ENCODE data around the gene ITIH5. TPM values are rescaled to one million over a fixed set of nuclear protein-coding genes. Genes with fewer than 3 reads are reported as not detected.
"Not testable (repeated sequence)": the region's sequence is repeated elsewhere in the genome, so short reads cannot be mapped to it uniquely, and the experiment has no call there.

Gene ITIH5
- polyA plus RNA-seq, 3 donors = not detected

DNA sequence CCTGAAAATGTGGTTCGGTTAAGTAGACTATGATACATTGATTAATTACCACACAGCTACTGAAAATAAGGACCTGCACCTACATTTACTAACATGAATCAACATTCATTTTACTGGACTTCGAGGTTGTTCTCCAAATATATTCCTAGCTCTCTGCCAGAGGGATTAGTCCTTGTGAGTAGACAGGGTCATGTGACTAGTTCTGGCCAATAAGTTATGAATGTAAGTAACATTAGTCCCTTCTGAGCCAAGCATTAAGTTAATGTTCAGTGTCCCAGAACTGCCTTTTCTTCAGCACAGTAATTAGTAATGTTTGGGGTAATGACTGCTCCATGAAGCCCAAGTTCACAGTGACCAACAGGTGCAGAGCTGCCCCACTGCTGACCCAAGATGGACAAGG, 9.2 kb downstream of the ITIH5 start:
- Histone ChIP-seq H3K4me3 (replicated peaks in 1 of 3; ENCODE audit: low read depth in 2 of 3, low read length in 3 of 3) (no peak overlapping the region), H3K27ac (ENCODE audit: low read depth in 1 of 2, low read length in 2 of 2) (no peak overlapping the region), H3K36me3 (replicated peaks in 1 of 2; ENCODE audit: control insufficient read depth in 1 of 2, insufficient read depth in 2 of 2, low read length in 2 of 2) (no peaks in the 10 kb centered on the region), H3K4me2 (replicated peaks; ENCODE audit: extremely low read depth, low read length, poor library complexity, severe bottlenecking) (no peak overlapping the region), H3K27me3 (ENCODE audit: control insufficient read depth in 2 of 2, insufficient read depth in 2 of 2, low read length in 2 of 2) (peaks cover 6 to 20% of the 10 kb centered on the region in 2 donors), H4K20me1 (ENCODE audit: insufficient read depth, low read length) (no peaks in the 10 kb centered on the region), H3K9me3 (replicated peaks in 1 of 2; ENCODE audit: control insufficient read depth in 1 of 2, insufficient read depth in 1 of 2, low read length in 2 of 2) (no peaks in the 10 kb centered on the region), H3K4me1 (ENCODE audit: control insufficient read depth in 1 of 2, insufficient read depth in 2 of 2, low read length in 2 of 2) (no peaks in the 10 kb centered on the region), H3K79me2 (ENCODE audit: insufficient read depth, low read length) (no peaks in the 10 kb centered on the region), H2AFZ (ENCODE audit: insufficient read depth, low read depth, low read length, poor library complexity, severe bottlenecking) (no peak overlapping the region), H3K9ac (ENCODE audit: insufficient read depth, low read length, poor library complexity, severe bottlenecking) (no peak overlapping the region)
- no CpG with 5 or more reads among the region's 2 CpGs for WGBS (ENCODE audit: insufficient coverage)
- Mint-ChIP-seq H3K4me3 (no peak overlapping the region), H3K9me3 (peaks cover 0 to 3% (median 0%) of the 10 kb centered on the region in 7 donors), H3K27me3 (ENCODE audit: low read depth in 3 of 3) (peaks cover 6 to 34% (median 18%) of the 10 kb centered on the region in 3 donors), H3K36me3 (no peaks in the 10 kb centered on the region), H3K27ac (no peak overlapping the region), H3K4me1 (no peaks in the 10 kb centered on the region)
- intact Hi-C loops (cut with micrococcal nuclease) = no loop called here
- DNase-seq = no peak
- TF ChIP-seq, protein P1, sequence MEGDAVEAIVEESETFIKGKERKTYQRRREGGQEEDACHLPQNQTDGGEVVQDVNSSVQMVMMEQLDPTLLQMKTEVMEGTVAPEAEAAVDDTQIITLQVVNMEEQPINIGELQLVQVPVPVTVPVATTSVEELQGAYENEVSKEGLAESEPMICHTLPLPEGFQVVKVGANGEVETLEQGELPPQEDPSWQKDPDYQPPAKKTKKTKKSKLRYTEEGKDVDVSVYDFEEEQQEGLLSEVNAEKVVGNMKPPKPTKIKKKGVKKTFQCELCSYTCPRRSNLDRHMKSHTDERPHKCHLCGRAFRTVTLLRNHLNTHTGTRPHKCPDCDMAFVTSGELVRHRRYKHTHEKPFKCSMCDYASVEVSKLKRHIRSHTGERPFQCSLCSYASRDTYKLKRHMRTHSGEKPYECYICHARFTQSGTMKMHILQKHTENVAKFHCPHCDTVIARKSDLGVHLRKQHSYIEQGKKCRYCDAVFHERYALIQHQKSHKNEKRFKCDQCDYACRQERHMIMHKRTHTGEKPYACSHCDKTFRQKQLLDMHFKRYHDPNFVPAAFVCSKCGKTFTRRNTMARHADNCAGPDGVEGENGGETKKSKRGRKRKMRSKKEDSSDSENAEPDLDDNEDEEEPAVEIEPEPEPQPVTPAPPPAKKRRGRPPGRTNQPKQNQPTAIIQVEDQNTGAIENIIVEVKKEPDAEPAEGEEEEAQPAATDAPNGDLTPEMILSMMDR (IDR thresholded peaks at IDR 0.05) = no peak

- H3K36me3 ChIP-seq (replicated peaks in 1 of 2; ENCODE audit: control insufficient read depth in 1 of 2, insufficient read depth in 2 of 2, low read length in 2 of 2); H3K4me2 ChIP-seq (replicated peaks; ENCODE audit: extremely low read depth, low read length, poor library complexity, severe bottlenecking); H3K9me3 ChIP-seq (replicated peaks in 1 of 2; ENCODE audit: control insufficient read depth in 1 of 2, insufficient read depth in 1 of 2, low read length in 2 of 2); H2AFZ ChIP-seq (ENCODE audit: insufficient read depth, low read depth, low read length, poor library complexity, severe bottlenecking); H3K27ac ChIP-seq (ENCODE audit: low read depth in 1 of 2, low read length in 2 of 2); H3K4me1 Mint-ChIP-seq; H4K20me1 ChIP-seq (ENCODE audit: insufficient read depth, low read length); H3K4me3 ChIP-seq (replicated peaks in 1 of 3; ENCODE audit: low read depth in 2 of 3, low read length in 3 of 3); H3K4me1 ChIP-seq (ENCODE audit: control insufficient read depth in 1 of 2, insufficient read depth in 2 of 2, low read length in 2 of 2); intact Hi-C loops (cut with micrococcal nuclease); H3K4me3 Mint-ChIP-seq; H3K79me2 ChIP-seq (ENCODE audit: insufficient read depth, low read length); H3K27ac Mint-ChIP-seq; DNase-seq; H3K9me3 Mint-ChIP-seq; H3K9ac ChIP-seq (ENCODE audit: insufficient read depth, low read length, poor library complexity, severe bottlenecking); H3K36me3 Mint-ChIP-seq: not testable (repeated sequence)
- H3K27me3 Mint-ChIP-seq (ENCODE audit: low read depth in 3 of 3) = peaks cover 6 to 29% (median 14%) of the 10 kb centered on the region in 3 donors
- WGBS (ENCODE audit: insufficient coverage) = 93% methylated on average over 9 of the region's 11 CpGs
- peaks cover 3 to 16% of the 10 kb centered on the region in 2 donors for H3K27me3 ChIP-seq (ENCODE audit: control insufficient read depth in 2 of 2, insufficient read depth in 2 of 2, low read length in 2 of 2)
Observed at GRCh38 chr10:7657079-7657478, 9.7 kb downstream of the ITIH5 start.
